ENCODE measurements around the gene CHD5.

CHD5 gene

DNA sequence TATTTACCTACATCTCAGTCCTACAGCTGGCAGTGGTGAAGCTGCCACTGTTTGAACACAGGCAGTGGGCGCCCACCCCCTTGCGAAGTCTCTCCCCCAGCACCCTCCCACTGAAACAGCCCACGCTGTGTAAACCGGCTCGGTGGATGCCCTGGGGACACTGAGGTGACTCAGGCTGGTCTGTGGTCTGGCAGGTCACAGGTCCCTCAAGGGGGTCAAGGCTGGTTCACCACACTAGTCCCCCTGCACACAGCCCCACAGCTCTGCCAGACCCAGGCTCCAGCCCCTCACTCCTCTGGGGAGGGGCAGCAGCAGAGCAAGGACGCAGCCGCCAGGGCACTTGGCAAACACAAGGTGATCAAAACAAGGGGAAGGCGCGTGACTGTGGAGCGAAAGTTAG lies 7.6 kb downstream of the CHD5 start:
- no peak for DNase-seq

GRCh38 chr1:6171548-6172124 lies 8.5 kb downstream of the CHD5 start:
- DNase-seq = no peak

DNA sequence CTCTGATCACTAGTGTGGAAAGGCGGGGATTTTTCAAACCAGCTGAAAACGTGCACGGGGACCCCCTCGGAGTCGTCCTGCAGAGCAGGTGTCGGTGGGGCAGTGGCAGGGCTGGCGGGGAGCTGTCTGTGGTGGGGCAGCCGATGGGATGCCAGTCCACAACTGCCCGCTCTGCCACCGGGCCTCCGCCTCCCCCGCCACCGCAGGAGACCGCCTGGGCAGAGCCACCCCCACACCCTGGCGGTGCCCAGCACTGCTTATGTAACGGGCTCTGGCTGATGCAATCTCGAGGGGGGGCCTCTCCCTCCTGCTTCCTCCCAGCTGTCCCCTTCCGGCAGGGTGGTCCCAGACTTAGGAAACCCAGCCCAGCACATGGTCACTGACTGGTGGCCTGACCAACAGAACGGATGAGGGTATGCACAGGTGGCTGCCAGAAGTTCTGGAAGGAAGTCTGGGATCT lies 9.3 kb downstream of the CHD5 start:
- no peak for DNase-seq

DNA sequence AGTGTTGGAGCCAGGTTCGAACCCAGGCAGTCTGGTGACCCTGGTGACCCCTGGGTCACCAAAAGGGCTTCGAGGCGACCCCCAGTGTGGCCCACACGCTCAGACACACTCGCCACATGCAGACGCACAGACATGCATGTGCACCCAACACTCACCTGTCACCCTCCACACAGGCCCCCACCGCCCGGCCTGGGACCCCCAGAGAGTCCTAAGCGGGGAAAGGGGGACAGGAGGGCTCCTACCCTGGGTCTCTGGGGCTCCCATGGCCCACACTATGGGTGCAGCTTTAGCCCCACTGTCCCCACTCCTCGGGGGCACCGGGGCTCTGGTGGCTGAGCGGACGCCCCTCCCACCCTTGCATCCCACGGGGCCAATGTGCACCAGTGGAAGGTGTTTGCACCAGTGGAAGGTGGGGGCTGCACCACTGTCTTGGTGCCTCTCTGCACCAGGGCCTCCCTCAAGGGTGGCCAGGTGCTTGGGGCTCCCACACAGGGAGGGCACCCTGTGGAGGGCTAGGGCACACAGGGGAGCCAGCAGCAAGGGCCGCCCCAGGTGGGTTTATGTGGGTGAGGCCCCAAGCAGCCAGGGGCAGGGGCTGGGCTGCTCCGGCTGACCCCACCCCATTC lies 9.9 kb downstream of the CHD5 start:
- no peak for DNase-seq

- no peak for DNase-seq
Measured at GRCh38 chr1:6168947-6169586, 11.1 kb downstream of the CHD5 start.

DNA sequence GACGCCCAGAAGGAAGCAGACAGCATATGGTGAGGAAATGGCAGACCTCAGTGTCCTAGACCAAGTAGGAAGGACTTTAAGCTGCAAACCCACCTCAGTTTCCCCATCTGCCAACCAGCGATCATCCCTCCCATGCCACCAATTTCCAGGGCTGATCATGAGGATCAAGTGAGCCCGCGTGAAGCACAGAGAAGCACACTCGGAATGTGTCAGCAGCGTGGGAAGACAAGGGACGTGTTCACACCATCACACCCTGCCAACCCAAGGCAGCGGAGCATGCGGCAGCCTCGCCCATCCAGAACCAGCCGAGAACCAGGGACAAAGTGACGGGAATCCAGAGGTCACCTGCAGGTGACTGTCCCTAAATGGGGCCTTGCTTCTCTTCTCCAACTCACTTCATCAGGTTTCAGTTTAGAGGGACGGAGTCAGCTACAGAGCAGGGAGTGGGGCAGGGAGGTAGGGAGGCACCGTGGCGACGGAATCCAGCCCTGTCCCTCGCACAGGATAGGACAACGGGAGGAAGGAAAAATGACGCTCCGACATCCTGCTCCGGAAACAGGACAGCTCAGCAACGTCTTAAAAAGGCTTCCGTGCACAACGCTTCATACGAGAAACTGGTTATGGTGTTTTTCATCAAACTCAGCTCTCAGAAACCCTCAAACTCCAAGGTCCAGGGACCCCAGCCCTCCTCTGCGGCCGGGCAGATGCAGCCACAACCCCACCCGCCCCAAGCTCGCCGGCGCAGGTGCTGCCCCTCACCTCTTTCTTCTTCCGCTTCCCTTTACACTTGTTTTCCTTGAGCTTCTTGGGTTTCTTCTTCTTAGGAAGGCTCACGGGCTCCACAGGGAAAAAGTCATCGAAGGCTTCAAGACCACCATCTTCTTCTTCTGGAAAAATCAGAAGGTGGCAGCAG lies 12.5 kb downstream of the CHD5 start:
- no peak for DNase-seq

GRCh38 chr1:6166655-6167390 lies 13.3 kb downstream of the CHD5 start:
- no peak for DNase-seq

GRCh38 chr1:6166221-6166620 lies 13.9 kb downstream of the CHD5 start:
- no peak for DNase-seq

DNA sequence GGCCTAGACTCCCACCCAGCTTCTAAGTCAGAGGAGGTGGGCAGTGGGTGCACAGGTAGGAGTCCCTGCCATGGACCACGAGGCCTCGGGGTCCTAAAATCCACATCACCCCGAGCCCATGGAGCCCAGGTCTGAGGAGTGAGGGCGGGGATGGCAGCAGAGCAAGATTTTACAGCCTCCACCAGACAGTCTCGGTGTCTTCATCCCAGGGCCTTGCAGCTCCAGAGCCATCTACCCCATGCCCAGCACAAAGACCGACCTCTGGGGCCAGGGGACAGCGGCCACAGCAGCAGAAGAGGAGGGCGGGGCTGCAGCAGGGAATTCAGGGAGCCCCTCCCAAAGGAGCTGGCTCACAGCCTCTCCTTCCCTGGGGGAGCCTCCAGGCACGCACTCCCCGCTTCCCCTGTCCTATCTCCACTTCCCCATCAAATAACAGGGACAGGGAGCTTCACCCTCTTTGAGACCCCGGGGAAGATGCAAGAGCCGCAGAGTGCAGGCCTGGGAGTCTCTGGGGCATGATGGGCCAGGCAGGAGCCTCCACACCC lies 14.6 kb downstream of the CHD5 start:
- no peak for DNase-seq

GRCh38 chr1:6165027-6165426 lies 15.1 kb downstream of the CHD5 start:
- DNase-seq = no peak

GRCh38 chr1:6163973-6164617 lies 16.0 kb downstream of the CHD5 start:
- DNase-seq = no peak

GRCh38 chr1:6163191-6163972 lies 16.7 kb downstream of the CHD5 start:
- no peak for DNase-seq

DNA sequence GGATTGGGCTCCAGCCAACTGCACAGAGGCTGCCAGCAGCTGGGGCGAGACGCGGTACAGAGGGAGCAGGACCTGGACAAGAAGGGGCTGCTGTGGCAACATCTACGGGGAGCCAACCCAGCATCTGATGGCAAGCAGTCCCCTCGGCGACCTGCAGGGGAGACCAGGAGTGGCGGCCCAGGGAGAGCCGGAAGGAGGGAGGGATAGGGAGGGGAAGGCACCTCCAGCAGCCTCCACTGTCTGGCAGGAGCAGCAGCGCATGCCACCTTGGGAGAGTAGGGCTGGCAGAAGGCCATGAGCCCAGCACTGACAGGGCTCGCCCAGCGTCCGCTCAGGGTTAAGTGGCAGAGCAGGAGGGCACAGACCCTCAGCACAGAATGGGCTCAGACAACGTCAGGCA lies 17.3 kb downstream of the CHD5 start:
- no peak for DNase-seq

GRCh38 chr1:6162341-6162740 lies 17.8 kb downstream of the CHD5 start:
- no peak for DNase-seq

GRCh38 chr1:6158181-6158580 lies 21.9 kb downstream of the CHD5 start:
- DNase-seq = no peak

- no peak for DNase-seq
Measured at GRCh38 chr1:6157528-6158174, 22.5 kb downstream of the CHD5 start.

- DNase-seq = no peak
Measured at GRCh38 chr1:6157132-6157527, 23.0 kb downstream of the CHD5 start.

DNA sequence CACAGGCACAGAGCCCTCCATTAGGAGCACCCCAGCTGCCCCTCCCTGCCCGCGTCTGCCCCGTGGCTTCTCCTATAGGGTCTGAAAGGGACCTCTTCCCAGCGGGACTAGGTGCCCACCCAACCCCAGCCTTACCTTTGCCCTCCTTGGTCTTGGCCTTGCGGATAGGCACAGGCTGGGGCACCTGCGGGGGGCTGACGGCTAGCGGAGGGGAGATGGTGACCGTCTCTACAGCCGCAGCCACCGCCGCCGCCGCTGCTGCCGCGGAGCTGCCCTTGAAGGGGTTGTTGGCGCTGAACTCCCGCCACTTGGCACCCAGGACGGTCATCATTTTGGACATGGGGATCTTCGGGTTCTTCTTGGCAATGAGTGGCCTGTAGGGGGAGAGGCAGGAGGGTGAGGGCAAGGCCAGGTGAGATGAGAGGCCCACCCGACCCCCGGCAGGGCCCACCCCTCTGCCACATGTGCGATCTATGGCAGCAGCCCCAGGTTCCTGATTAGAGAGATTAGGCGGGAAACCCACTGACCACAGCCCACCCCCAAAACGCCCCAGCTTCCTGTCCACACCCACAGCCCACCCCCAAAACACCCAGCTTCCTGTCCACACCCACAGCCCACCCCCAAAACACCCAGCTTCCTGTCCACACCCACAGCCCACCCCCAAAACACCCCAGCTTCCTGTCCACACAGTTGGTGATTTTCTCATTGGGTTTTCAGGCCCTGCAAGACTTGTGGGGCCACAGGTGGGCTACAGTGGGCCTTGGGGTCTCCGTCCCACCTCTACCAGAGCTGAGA lies 25.4 kb downstream of the CHD5 start:
- DNase-seq = no peak

DNA sequence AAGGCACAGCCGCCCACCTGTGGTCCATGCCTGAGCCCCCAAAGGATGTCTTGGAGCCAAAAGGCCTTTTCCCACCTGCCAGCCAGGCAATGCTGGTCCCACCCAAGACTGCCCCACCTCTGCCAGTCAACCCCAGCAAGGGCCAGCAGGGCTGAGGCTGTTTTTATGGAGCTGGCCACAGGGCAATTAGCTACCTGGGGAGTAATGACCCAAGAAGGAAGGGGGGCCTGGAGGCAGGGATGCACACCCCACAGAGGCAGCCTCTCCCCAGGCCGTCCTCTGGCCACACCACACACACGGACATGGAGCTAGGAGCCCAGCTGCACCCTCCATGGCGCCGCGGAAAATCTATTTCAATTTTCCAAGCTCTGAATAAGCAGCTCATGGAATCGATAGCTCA lies 27.2 kb downstream of the CHD5 start:
- no peak for DNase-seq

DNA sequence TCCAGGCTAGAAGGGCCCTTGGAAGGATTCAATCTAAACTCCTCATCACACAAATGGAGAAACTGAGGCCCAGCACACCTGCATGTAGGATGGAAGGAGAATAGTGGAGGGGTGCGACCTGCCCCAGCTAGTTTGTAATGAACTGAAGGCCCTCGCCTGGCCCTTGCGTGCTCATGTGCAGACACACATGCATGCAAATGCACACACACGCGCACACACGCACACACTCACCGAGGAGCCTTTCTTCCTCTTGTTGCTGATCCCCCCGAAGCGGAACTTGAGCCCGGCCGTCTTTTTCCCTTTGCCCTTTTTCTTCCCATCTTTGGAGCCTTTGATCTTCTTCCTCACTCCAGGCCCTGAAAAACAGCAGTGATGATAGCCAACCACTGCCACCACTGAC lies 27.9 kb downstream of the CHD5 start:
- no peak for DNase-seq
